Myocyte (in vitro differentiated cells): ENCODE results near the gene AP1S3. TPM values are rescaled to one million over a fixed set of nuclear protein-coding genes. Genes with fewer than 3 reads are reported as not detected.
"Not testable (repeated sequence)": the region's sequence is repeated elsewhere in the genome, so short reads cannot be mapped to it uniquely, and the experiment has no call there.

Source experiments
- DNase-seq: peaks from one replicate; pipeline ENCODE4 v3.0.0-alpha.2; 2012; ENCODE audit warnings: low read depth
- total RNA-seq: library from RNA; depleted of rRNA; stranded (reverse); fragments of >200 nt; gene quantifications from 2 replicates; pipeline ENCODE4 v1.2.3, GENCODE V29; 2014

Gene AP1S3
- total RNA-seq, 1 donor from 2014 or later, result 0.11 TPM

DNA sequence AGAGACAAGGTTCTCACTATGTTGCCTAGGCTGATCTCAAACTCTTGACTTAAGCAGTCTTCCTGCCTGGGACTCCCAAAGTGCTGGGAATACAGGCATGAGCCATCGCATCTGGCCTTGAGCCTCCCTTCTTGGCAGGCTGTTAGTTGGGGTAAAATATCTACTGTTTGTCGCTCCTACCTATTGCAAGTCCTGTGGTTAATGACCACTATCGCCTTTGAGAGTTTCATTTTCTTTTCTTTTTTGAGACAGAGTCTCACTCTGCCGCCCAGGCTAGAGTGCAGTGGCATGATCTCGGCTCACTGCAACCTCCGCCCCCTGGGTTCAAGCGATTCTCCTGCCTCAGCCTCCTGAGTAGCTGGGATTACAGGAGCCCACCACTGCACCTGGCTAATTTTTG is 75.6 kb downstream of the AP1S3 start:
- not testable (repeated sequence) for DNase-seq

DNA sequence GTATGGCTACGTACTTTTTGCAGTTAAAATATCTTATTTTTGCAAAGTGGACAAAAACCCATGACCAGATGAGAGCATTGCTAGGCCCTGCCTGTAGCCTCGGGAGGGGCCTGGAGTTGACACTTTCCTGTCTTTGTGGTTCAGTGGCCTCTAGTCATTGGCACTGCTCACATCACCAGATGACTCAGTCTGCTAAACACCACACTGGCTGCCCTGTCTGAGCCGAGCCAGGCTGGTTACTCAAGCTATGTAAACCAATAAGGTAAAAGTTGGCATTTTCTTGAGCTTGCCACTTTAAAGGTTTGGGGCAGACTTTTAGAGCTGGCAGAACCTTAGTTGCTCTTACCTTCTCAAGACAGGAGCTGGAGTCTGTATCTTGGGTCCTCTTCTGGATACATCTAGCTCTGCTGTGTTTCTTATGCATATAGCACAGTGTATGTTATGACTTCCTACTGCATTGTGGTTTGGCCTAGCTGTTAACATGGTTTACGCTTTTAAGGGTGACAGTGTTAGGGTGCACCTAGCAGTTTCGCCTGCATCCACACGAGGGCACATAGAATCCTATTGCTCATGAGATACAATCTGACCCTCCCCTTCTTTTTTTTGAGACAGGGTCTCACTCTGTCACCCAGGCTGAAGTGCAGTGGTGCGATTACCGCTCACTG is 76.4 kb downstream of the AP1S3 start:
- peak; percentile 78 for DNase-seq

DNA sequence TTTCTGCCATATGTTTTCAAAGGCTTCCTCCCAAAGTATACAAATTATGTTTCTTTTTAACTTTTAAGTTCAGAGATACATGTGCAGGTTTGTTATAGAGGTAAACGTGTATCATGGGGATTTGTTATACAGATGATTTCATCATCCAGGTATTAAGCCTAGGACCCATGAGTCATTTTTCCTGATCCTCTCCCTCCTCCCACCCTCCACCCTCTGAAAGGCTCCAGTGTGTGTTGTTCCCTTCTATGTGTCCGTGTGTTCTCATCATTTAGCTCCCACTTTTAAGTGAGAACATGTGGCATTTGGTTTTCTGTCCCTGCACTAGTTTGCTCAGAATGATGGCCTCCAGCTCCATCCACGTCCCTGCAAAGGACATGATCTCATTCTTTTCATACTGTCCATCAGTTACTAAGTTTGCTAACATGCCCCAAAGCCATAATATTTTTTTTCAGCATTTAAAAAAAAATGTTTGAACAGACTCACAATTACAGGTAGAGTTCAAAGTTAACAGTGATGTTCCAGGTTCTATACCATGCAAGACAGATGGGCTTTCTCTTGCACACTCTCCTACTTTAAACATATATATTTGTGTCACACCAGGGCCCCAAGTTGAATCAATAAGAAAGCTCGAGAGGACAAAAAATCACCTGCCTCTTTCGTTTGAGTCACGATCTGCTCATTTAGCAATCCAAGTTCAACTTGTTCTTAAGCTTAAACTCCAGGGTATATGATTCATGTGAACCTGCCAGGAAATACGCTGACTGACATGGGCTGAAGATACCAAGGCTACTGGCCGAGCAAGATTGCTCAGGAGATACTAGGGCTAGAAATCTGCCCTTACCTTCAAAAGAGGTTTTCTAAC is 77.6 kb downstream of the AP1S3 start:
- no peak for DNase-seq

DNA sequence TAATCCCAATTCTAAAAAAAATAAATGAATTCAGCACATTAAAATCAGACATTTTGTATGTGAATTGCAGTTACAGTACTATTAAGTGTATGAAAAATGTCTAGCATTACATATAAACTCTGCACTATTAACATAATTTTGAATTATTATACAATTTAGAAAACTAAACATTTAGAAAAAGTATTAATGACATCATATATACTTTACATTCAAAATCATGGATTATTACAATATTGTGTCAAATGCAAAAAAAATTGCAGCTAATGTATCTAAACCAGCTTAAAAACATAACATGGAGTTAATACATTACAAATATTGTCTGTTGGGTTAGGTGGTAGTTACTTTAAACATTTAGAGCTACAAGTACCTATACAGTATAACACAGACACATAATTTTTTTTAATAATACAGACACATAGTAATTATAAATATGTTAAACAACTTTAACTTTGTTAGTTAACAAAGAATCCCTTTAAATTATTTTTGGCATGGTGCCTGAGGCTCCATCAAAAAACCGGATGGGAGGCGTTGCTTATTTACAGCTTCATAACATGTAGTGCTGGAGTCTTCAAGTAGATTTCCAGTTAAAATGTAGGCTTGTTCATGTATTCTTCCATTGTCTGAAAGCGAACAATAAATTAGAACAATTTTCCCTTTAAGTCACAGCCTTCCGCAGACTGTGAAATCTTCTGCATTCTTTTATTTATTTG is 79.1 kb downstream of the AP1S3 start:
- DNase-seq, result no peak

DNA sequence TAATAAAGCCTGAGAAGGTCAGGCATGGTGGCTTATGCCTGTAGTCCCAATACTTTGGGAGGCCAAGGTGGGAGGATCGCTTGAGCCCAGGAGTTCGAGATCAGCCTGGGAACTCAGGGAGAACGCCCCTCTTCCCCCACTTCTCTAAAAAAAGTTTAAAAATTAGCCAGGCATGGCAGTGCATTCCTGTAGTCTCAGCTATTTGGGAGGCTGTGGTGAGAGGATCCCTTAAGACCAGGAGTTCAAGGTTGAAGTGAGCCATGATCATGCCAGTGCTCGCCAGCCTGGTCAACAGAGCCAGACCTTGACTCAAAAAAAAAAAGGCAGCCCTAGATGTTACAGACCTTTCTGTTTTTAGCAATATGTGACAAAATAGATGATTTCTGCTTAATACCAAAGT is 83.4 kb downstream of the AP1S3 start:
- no peak for DNase-seq

- no peak for DNase-seq
Measured at GRCh38 chr2:223751012-223751411, 86.4 kb downstream of the AP1S3 start.

DNA sequence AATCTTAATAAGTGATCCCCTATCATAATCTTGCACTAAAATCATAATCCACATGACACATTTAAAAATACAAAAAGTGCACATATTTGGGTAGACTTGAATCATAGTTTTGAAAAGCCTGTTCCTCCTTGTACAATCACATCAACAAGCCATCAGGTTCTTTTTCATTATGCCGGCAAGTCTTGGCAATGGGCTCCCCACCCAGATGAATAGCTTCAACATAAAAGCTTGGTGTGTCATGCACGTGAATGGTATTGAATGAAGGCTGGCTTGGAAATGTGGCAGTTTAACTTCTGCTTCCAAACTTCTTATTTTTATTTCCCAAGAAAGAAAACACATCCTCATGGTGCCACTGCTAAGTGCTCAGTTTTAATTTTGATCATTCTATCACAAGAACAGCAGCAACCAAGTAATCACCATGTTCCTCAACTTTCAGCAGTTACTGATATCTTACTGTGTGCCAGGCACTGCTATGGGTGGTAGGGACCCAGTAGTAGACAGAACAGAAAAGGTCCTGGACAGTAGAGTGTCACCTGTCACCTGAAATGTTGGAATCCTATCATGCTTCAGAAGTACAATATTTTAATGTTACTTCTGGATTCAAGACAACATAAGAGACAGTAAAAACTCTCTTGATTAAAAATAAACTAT is 89.9 kb downstream of the AP1S3 start:
- DNase-seq, result no peak

DNA sequence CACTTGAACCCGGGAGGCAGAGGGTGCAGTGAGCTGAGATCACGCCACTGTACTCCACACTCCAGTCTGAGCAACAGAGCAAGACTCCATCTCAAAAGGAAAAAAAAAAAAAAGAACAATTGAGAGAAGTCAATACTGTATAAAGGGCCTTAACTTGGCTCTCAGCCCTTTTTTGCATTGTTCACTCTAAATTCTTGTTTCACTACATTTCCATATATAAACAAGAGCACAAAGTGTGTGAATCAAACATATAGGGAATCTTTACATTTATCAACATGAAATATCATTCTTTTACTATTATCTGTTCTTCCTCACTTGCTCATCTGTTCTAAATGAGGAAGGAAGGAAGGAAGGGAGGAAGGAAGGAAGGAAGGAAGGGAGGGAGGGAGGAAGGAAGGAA is 90.8 kb downstream of the AP1S3 start:
- DNase-seq, result no peak

DNA sequence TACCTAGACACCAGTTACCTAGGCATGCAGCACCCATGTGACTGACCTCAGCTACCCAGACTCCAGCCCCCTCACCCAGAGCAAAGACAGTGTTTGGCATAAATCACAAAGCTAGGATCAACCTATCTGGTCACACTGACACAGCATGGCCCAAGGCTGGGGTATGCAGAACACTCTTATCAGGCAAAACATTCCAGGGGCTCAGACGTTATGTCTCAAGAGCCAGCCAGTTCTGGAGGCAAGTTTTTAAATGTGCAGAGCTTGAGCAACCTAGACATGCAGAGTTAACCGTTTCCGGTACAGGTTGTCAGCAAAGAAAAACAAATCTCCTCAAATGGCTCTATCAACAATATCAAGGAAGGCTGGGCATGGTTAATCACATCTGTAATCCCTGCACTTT is 92.8 kb downstream of the AP1S3 start:
- DNase-seq, result no peak

GRCh38 chr2:223740679-223741078 is 96.7 kb downstream of the AP1S3 start:
- DNase-seq, result no peak

- DNase-seq, result peak; percentile 47
Measured at GRCh38 chr2:223737207-223737606, 100.2 kb downstream of the AP1S3 start.

DNA sequence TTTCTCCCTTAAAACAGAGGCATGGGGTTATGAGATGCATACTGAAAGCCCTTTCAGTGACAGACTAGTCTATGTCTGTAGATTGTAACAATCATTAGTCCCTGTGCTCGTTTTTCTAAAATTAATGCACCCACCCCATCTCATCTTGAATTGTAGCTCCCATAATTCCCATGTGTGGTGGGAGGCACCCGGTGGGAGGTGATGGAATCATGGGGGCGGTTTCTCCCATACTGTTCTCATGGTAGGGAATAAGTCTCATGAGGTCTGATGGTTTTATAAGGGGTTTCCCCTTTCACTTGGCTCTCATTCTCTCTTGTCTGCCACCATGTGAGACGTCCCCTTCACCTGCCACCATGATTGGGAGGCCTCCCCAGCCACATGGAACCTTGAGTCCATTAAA is 100.9 kb downstream of the AP1S3 start:
- DNase-seq, result no peak

- DNase-seq, result peak; percentile 60
Measured at GRCh38 chr2:223735659-223736244, 101.6 kb downstream of the AP1S3 start.

DNA sequence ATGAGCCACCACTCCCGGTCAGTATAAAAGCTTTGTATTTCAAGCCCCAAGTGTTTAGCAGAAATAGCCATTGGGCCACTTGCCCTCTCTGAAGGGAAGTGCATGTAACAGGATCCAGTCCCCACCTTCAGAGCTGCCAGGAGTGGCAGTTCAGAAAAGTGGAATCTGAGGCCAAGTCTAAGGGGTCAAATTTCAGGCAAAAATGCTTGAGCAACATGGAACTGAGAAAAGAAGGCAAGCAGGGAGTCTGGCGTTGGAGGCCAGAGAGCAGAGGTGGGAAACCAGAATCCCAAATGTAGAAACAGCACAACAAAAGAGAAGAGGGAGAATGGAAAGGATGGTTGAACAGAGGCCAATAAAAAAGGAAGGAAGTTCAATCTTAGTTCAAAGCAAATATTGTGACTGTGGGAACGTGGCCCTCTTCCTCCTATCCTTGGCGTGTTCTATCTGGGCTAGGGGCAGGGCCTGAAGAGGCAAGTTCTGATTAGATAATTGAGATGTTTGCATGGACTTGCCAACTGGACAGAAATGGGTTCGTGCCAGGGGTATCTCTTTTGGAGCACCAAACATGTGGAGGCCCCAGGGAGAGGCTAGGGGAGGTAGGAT is 102.2 kb downstream of the AP1S3 start:
- no peak for DNase-seq

DNA sequence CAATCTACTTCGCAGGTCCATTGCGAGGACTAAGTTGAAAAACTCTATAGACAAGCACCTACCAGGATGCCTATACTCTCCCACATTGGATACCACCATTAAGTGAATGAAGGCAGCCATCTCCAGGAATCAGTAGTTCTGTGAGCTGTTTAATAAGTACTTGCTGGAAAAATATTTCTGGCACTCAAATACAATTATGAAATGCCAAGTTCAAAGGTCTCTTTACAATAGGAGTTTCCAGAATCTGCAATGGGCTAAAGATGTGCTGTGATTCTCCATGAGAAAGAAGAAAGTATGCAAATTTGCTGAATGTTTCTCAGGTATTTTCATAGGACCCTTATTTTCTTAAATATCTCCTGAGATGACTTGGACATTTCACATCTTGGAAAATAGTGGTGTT is 103.0 kb downstream of the AP1S3 start:
- no peak for DNase-seq

GRCh38 chr2:223732346-223732745 is 105.0 kb downstream of the AP1S3 start:
- no peak for DNase-seq

DNA sequence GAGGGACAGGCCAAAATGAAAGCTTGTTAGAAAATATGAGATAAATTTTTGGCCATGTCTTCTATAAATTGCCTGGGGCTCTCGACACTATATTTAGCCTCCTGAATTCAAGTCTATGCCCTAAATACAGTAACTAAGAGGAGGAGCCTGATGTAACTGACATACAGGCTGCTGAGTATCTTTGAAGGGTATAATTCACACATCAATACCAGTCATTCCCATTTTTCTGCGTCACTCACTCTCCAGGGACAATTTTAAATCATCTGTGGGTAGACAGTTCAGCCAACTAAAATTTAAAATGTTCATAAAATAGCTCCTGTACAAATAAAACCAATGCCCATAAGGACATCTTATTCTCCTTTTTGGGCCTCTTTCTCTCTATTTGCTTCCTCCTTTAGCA is 105.9 kb downstream of the AP1S3 start:
- DNase-seq, result no peak

DNA sequence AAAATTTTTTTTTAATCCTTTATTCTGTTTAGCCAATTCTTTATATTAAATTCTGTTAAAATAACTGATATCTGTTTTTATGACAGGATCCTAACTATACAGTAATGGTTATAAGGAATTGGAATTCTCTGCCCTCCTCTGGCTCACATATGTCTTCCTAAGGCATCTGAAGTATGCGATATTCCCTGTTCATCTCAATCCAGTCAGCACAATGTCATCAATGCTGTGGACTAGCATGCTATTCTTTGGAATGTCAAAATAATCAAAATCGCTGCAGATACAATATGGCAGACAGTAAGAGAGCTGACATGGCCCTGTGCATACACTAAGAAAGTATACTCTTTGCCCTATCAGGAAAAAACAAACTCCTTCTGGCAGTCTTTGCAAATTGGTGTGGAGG is 107.6 kb downstream of the AP1S3 start:
- no peak for DNase-seq

GRCh38 chr2:223727562-223727961 is 109.8 kb downstream of the AP1S3 start:
- DNase-seq, result peak; percentile 62
